H9 (cell line): Measurements from ENCODE around the gene TMIGD3. TPM values are rescaled to one million over a fixed set of nuclear protein-coding genes. Genes with fewer than 3 reads are reported as not detected.

ENCODE experiments used
- DNase-seq: peaks from one replicate; pipeline ENCODE4 v3.0.0-alpha.2; 2017
- H2AFZ ChIP-seq: one replicate; pipeline ENCODE4 v1.6.1; 2013; ENCODE audit warnings: mild to moderate bottlenecking, low read length, control low read depth, moderate library complexity
- H2AK5ac ChIP-seq: 2 replicates; pipeline ENCODE4 v1.6.1; 2013; ENCODE audit warnings: low read length, control low read depth, mixed read lengths; ENCODE audit not compliant: insufficient read length
- H2BK120ac ChIP-seq: one replicate; pipeline ENCODE4 v1.6.1; 2013; ENCODE audit warnings: low read depth, mild to moderate bottlenecking, low read length, control low read depth, inconsistent platforms; ENCODE audit not compliant: poor library complexity, severe bottlenecking
- H2BK12ac ChIP-seq: 2 replicates; pipeline ENCODE4 v1.6.1; 2013; ENCODE audit warnings: low read length, control low read depth, mixed read lengths, low read depth; ENCODE audit not compliant: insufficient read length
- H2BK15ac ChIP-seq: 2 replicates; pipeline ENCODE4 v1.6.1; 2013; ENCODE audit warnings: low read depth, low read length, control low read depth
- H2BK20ac ChIP-seq: one replicate; pipeline ENCODE4 v1.6.1; 2013; ENCODE audit warnings: low read depth, mild to moderate bottlenecking, low read length, control low read depth, inconsistent platforms; ENCODE audit not compliant: poor library complexity, severe bottlenecking
- H2BK5ac ChIP-seq: 2 replicates; pipeline ENCODE4 v1.6.1; 2013; ENCODE audit warnings: low read length, control low read depth, mixed read lengths; ENCODE audit not compliant: insufficient read length
- H3K14ac ChIP-seq: 2 replicates; pipeline ENCODE4 v1.6.1; 2013; ENCODE audit warnings: low read length, control low read depth; ENCODE audit not compliant: insufficient read depth
- H3K18ac ChIP-seq: 2 replicates; pipeline ENCODE4 v1.6.1; 2013; ENCODE audit warnings: low read depth, mild to moderate bottlenecking, mixed read lengths, low read length, control low read depth; ENCODE audit not compliant: insufficient read length
- H3K23ac ChIP-seq: 2 replicates; pipeline ENCODE4 v1.6.1; 2013; ENCODE audit warnings: low read length, control low read depth, mixed read lengths, low read depth; ENCODE audit not compliant: insufficient read length
- H3K23me2 ChIP-seq: 2 replicates; pipeline ENCODE4 v1.6.1; 2013; ENCODE audit warnings: low read depth, mild to moderate bottlenecking, mixed read lengths, low read length, control low read depth; ENCODE audit not compliant: insufficient read length, poor library complexity, severe bottlenecking
- H3K27ac ChIP-seq: 2 replicates; pipeline ENCODE4 v1.5.1; 2013; ENCODE audit warnings: low read length, control low read depth, mixed read lengths, low read depth; ENCODE audit not compliant: insufficient read length
- H3K27me3 ChIP-seq: 2 replicates; pipeline ENCODE4 v1.6.1; 2013; ENCODE audit warnings: low read length, control low read depth, inconsistent platforms; ENCODE audit not compliant: insufficient read depth
- H3K4ac ChIP-seq: 2 replicates; pipeline ENCODE4 v1.6.1; 2013; ENCODE audit warnings: low read depth, mild to moderate bottlenecking, control low read depth, inconsistent platforms, low read length, moderate library complexity
- H3K4me1 ChIP-seq: 2 replicates; pipeline ENCODE4 v1.6.1; 2013; ENCODE audit warnings: low read length, control low read depth, inconsistent platforms; ENCODE audit not compliant: insufficient read depth
- H3K4me2 ChIP-seq: 2 replicates; pipeline ENCODE4 v1.6.1; 2013; ENCODE audit warnings: low read length, control low read depth, mixed read lengths; ENCODE audit not compliant: insufficient read length, insufficient read depth
- H3K56ac ChIP-seq: 2 replicates; pipeline ENCODE4 v1.6.1; 2013; ENCODE audit warnings: low read depth, mild to moderate bottlenecking, mixed read lengths, low read length, control low read depth; ENCODE audit not compliant: insufficient read length
- H3K79me1 ChIP-seq: 2 replicates; pipeline ENCODE4 v1.6.1; 2013; ENCODE audit warnings: low read depth, mild to moderate bottlenecking, moderate library complexity, low read length, control low read depth, inconsistent platforms; ENCODE audit not compliant: insufficient read depth, poor library complexity, severe bottlenecking
- H3K79me2 ChIP-seq: 2 replicates; pipeline ENCODE4 v1.6.1; 2013; ENCODE audit warnings: low read length, control low read depth, inconsistent platforms; ENCODE audit not compliant: insufficient read depth
- H3K9ac ChIP-seq: 2 replicates; pipeline ENCODE4 v1.6.1; 2013; ENCODE audit warnings: low read length, control low read depth, mixed read lengths; ENCODE audit not compliant: insufficient read length; ENCODE audit errors: extremely low read depth
- H3K9me3 ChIP-seq: one replicate; pipeline ENCODE4 v1.6.1; 2013; ENCODE audit warnings: low read depth, low read length, inconsistent platforms; ENCODE audit not compliant: control insufficient read depth
- H3T11ph ChIP-seq: one replicate; pipeline ENCODE4 v1.6.1; 2013; ENCODE audit warnings: mild to moderate bottlenecking, low read length, control low read depth, inconsistent platforms
- H4K20me1 ChIP-seq: one replicate; pipeline ENCODE4 v1.6.1; 2013; ENCODE audit not compliant: control insufficient read depth, insufficient read length, insufficient read depth
- H4K5ac ChIP-seq: 2 replicates; pipeline ENCODE4 v1.6.1; 2013; ENCODE audit warnings: low read depth, mild to moderate bottlenecking, mixed read lengths, low read length, control low read depth; ENCODE audit not compliant: insufficient read length
- H4K8ac ChIP-seq: replicated peaks from 2 replicates; pipeline ENCODE4 v1.6.1; 2013; ENCODE audit warnings: low read length, control low read depth, mixed read lengths, low read depth; ENCODE audit not compliant: insufficient read length
- H4K91ac ChIP-seq: 2 replicates; pipeline ENCODE4 v1.6.1; 2013; ENCODE audit warnings: low read depth, mild to moderate bottlenecking, moderate library complexity, mixed read lengths, low read length, control low read depth; ENCODE audit not compliant: insufficient read length
- H3K27ac Mint-ChIP-seq, 3 experiments: 2 replicates in 2 of 3; 3 replicates in 1 of 3; pipeline ENCODE4 v1.8.0; 2020 to 2021; ENCODE audit warnings: mixed read lengths in 3 of 3, mild to moderate bottlenecking in 1 of 3, moderate library complexity in 1 of 3
- H3K27me3 Mint-ChIP-seq: 2 replicates; pipeline ENCODE4 v1.8.0; 2021; ENCODE audit warnings: low read depth, mild to moderate bottlenecking, moderate library complexity, mixed read lengths
- H3K36me3 Mint-ChIP-seq, 3 experiments: 2 replicates in 2 of 3; 3 replicates in 1 of 3; pipeline ENCODE4 v1.8.0; 2020 to 2021; ENCODE audit warnings: low read depth in 3 of 3, mixed read lengths in 3 of 3; ENCODE audit not compliant: insufficient read depth in 1 of 3
- H3K4me1 Mint-ChIP-seq, 2 experiments: 2 replicates each; pipeline ENCODE4 v1.8.0; 2020; ENCODE audit warnings: mixed read lengths in 2 of 2
- H3K4me3 Mint-ChIP-seq, 2 experiments: 2 replicates in 1 of 2; 3 replicates in 1 of 2; pipeline ENCODE4 v1.8.0; 2020 to 2021; ENCODE audit warnings: mild to moderate bottlenecking in 2 of 2, mixed read lengths in 2 of 2, moderate library complexity in 1 of 2
- H3K9me3 Mint-ChIP-seq, 2 experiments: 2 replicates in 1 of 2; 3 replicates in 1 of 2; pipeline ENCODE4 v1.8.0; 2020; ENCODE audit warnings: mild to moderate bottlenecking in 2 of 2, mixed read lengths in 2 of 2, moderate library complexity in 1 of 2
- CTCF ChIP-seq: fragments of 200-600 bp; sonication (generic); conservative IDR thresholded peaks from 3 replicates; pipeline ENCODE4 v1.8.0; 2021; ENCODE audit warnings: antibody characterized with exemption, mild to moderate bottlenecking
- WGBS: extraction: QIAGEN DNeasy Blood & Tissue Kit; methylation state at CpG from one replicate; pipeline ENCODE4 v1.1.7; 2013; ENCODE audit warnings: missing lambda C conversion rate, low lambda C conversion rate, mixed read lengths; ENCODE audit not compliant: insufficient read length; ENCODE audit errors: extremely low coverage; 5-methylcytosine and 5-hydroxymethylcytosine counted together
- total RNA-seq: library from RNA; stranded (reverse); gene quantifications from 2 replicates; pipeline ENCODE4 v1.2.1, GENCODE V29; 2021

The TMIGD3 gene
- total RNA-seq, 1 experiment from 2014 or later: not detected

GRCh38 chr1:111480674-111481073, 22.8 kb downstream of the TMIGD3 start:
- Histone ChIP-seq H4K91ac (no peak overlapping the region), H3K18ac (no peak overlapping the region), H3K79me2 (no peaks in the 10 kb centered on the region), H4K5ac (no peak overlapping the region), H4K8ac (no peak overlapping the region), H2AFZ (no peak overlapping the region), H2BK12ac (no peak overlapping the region), H2BK120ac (no peak overlapping the region), H3K79me1 (no peaks in the 10 kb centered on the region), H2BK15ac (no peak overlapping the region), H3K4ac (no peak overlapping the region), H3K27me3 (no peaks in the 10 kb centered on the region), H3K23ac (no peak overlapping the region), H2AK5ac (no peak overlapping the region), H3K4me1 (no peaks in the 10 kb centered on the region), H4K20me1 (no peaks in the 10 kb centered on the region), H2BK20ac (no peak overlapping the region), H3K9ac (no peak overlapping the region), H3K56ac (no peak overlapping the region), H3K14ac (no peak overlapping the region), H3T11ph (no peak overlapping the region), H3K9me3 (no peaks in the 10 kb centered on the region), H3K23me2 (no peaks in the 10 kb centered on the region), H3K4me2 (no peak overlapping the region), H3K27ac (no peak overlapping the region), H2BK5ac (no peak overlapping the region)
- Mint-ChIP-seq H3K4me1 (no peaks in the 10 kb centered on the region), H3K4me3 (no peak overlapping the region), H3K9me3 (no peaks in the 10 kb centered on the region), H3K36me3 (no peaks in the 10 kb centered on the region), H3K27ac (peak overlapping the region in 1 of 3 experiments; percentile 62; a peak in 1 of 7 replicates), H3K27me3 (no peaks in the 10 kb centered on the region; the same call in 1 of the 2 replicates)
- no CpG with 5 or more reads among the region's 1 CpG for WGBS
- DNase-seq: no peak
- TF ChIP-seq CTCF: no peak
